Transverse colon (tissue), 4 donors: ENCODE measurements around the gene MAP3K12.

Experiments
- CTCF ChIP-seq, 5 experiments: fragments of 200-600 bp in 3 of 5; fragments of 450-650 bp in 2 of 5; sonication (generic) in 3 of 5; IDR thresholded peaks; 1 replicate in 2 of 5; 2 replicates in 3 of 5; pipeline ENCODE4 v1.5.1; 2016 to 2017; ENCODE audit warnings: antibody characterized with exemption in 5 of 5, inconsistent platforms in 3 of 5, mild to moderate bottlenecking in 2 of 5, moderate library complexity in 1 of 5
- EP300 ChIP-seq: sonication (generic); formaldehyde crosslinking; IDR thresholded peaks from one replicate; pipeline ENCODE4 v1.6.1; 2017; ENCODE audit warnings: antibody characterized with exemption, low read depth
- POLR2A ChIP-seq: fragments of 450-650 bp; IDR thresholded peaks from one replicate; pipeline ENCODE4 v1.6.1; 2016; ENCODE audit warnings: antibody characterized with exemption, mild to moderate bottlenecking, moderate library complexity
- POLR2AphosphoS5 ChIP-seq, 3 donors: sonication (generic); formaldehyde crosslinking; IDR thresholded peaks; one replicate each; pipeline ENCODE4 v1.6.1; 2016; ENCODE audit warnings: antibody characterized with exemption in 3 of 3

- TF ChIP-seq CTCF (IDR thresholded peaks at IDR 0.05) (no peak), POLR2A (no peak), POLR2AphosphoS5 (IDR thresholded peaks at IDR 0.05) (no peak), EP300 (no peak)
These were observed 25.2 kb upstream of the MAP3K12 start for GRCh38 chr12:53524476-53524875.
